HG03196 (cell line): ENCODE results near the gene ULBP3.
"Not testable (repeated sequence)": the region's sequence is repeated elsewhere in the genome, so short reads cannot be mapped to it uniquely, and the experiment has no call there.

ENCODE experiments used
- ATAC-seq: cut with Tn5 transposase; IDR thresholded peaks from one replicate; pipeline ENCODE4 v1.9.1; 2021; ENCODE audit not compliant: unreplicated experiment

ULBP3 gene

GRCh38 chr6:150076196-150076893 is 7.4 kb upstream of the ULBP3 start:
- no peak for ATAC-seq

- ATAC-seq: no peak
Observed at GRCh38 chr6:150075034-150075421, 6.1 kb upstream of the ULBP3 start.

DNA sequence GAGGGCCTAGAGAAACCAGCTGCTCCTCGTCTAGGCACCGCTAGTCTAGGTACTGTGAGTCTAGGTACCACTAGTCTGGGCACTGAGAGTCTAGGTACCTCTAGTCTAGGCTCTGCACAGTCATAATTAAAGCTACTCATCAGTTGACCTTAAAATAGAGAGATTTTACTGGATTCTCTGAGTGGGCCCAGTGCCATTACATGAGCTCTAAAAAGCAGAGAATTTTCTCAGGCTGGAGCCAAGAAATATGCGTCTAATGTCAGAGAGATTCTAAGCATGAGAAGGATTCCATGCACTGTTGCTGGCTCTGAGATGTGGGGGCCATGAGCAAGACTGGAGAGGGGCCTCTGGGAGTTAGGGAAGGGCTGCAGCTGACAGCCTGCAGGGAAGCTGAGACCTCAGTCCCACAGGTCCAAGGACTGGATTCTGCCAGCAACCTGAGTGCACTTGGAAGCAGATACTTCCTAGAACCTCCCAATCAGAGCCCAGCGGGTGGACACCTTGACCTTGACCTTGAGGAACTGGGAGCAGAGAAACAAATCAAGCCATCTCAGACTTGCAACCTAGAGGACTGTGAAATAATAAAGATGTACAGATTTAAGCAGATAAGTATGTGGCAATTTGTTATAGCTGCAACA is 5.6 kb upstream of the ULBP3 start:
- ATAC-seq: not testable (repeated sequence)

- ATAC-seq: no peak
Observed at GRCh38 chr6:150072201-150072600, 3.3 kb upstream of the ULBP3 start.

DNA sequence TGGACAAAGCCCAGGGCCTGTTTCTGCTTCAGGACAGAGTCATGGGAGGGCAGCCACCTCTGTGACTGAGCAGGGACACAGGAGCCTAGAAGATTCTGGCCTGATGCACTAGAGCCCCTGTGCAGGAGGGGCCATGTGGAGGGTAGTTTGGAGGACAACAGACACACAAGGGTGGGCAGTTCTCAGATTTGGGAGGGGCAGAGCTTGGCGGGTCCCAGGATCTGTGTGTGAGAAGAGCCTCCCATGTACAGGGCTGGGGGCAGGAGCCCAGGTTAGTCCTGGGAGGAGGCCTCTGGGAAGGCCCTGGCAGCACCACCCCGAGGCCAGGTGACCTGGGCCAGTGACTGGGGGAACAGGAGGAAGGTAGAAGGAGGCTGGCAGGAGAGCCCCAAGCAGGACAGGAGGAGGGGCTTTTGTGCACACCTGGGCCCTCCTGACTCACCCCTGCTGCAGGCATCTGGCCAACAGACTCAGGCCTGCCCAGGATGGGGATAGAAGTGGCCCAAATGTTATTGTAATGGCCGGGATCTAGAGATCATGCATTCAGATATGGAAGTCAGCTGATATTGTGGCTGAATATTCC is 1.4 kb upstream of the ULBP3 start:
- no peak for ATAC-seq

DNA sequence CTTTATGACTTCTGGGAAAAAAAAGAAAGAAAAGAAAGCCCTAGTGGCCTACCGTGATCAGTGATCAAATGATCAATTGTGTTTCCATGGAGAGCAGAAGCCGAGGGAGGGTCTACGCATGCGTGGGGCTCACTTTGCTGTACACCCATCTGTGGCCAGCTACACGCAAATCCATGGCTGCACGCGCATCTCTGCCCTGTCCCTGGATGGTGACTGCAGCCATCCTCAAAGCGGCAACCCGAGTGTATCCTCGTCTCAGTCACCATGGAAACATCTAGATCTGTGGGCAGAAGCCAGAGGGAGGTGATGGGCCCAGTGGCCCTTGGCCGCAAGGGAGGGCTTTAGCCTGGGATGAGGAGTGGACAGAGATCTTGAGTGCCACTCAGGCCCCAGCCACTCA is 785 bp upstream of the ULBP3 start:
- no peak for ATAC-seq

GRCh38 chr6:150068151-150068550 is 770 bp downstream of the ULBP3 start:
- no peak for ATAC-seq

DNA sequence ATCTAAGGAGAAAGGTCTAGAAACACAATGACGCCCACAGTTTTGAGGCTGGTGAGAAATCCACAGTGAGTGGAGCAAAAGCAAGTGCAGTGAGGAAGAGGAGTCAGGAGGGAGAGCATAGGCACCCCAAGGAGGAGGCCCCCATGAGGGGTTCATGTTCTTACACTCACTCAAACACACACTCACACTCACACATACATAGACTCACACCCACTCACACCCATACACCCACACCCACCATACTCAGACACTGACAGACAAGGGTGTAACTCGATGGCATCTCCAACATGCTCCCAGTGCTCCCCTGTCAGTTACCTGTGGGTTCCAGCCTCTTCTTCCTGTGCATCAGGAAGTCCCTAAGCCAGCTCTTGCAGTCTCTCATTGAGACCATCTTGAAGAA is 3.8 kb downstream of the ULBP3 start:
- ATAC-seq: no peak

DNA sequence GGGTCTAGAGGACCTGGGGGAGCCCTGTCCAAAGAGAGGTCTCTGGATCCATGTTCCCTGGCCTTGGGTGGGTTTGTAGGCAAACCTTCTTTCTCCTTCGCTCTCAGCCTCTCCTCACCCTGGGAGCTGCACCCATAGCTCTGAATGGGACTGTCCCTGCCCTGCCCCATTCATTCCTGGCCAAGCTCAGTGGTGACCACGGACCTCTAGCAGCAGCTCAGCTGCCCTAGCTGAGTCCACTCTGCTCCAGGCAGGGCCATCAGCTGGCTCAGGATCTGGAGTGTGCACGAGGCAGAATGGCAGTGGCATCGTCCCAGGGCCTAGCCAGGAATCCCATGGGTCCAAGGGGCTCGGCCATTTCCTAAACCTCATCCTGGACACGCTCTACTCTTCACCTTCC is 5.3 kb downstream of the ULBP3 start:
- no peak for ATAC-seq

GRCh38 chr6:150059973-150060372 is 8.9 kb downstream of the ULBP3 start:
- not testable (repeated sequence) for ATAC-seq

GRCh38 chr6:150058986-150059385 is 9.9 kb downstream of the ULBP3 start:
- ATAC-seq: no peak

GRCh38 chr6:150058231-150058792 is 10.6 kb downstream of the ULBP3 start:
- ATAC-seq: no peak

- ATAC-seq: no peak
Observed at GRCh38 chr6:150057501-150057951, 11.4 kb downstream of the ULBP3 start.

DNA sequence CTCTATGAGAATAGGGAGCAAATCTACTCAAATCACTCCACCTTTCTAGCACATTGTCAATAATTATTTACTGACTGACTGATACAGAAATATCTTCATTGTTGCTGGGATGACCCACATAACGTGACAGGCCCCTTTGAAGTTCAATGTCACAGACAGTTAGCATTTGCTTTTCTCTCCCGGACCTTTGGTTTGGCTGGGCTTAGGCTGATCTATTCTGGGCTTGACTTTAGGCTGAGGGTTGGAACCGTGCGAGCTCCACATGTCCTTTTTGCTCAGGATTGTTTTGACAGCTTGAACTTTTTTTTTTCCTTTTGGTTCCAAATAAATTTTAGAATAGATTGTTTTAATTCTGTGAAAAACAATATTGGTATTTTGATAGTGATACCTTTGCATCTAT is 12.0 kb downstream of the ULBP3 start:
- no peak for ATAC-seq

DNA sequence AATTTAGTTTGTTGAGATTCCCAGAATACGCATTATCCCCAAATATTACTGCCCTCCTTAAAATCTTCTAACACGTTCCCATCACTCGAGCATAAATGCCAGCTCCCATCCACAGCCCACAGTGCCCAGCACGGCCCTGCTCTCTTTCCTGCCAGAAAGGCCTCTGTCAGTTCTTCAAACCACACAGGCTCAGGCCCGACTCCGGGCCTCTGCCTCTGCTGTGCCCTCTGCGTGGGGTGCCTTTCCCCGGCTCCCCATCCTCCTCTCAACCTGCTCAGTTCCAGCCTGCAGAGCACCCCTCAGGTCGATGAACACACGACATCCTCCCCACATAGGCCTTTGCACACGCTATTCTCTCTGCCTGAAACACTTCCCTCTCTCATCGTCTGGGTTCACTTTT is 12.8 kb downstream of the ULBP3 start:
- no peak for ATAC-seq

GRCh38 chr6:150055131-150055530 is 13.8 kb downstream of the ULBP3 start:
- no peak for ATAC-seq

DNA sequence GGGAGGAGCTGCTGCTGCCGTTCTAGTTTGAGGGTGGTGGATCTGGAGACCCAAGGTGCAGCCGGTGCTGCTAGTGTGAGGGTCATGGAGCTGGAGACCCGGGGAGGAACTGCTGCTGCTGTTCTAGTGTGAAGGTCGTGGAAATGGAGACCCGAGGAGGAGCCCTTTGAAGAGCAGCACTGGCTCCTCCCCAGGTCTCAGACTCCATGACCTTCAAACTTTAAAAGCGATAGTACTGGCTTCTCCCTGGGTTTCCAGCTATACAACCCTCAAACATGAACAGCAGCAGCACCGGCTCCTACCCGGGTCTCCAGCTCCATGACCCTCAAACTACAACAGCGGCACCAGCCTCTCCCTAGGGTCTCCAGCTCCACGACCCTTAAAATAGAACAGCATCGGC is 15.5 kb downstream of the ULBP3 start:
- no peak for ATAC-seq

- ATAC-seq: no peak
Observed at GRCh38 chr6:150050846-150051245, 18.1 kb downstream of the ULBP3 start.

DNA sequence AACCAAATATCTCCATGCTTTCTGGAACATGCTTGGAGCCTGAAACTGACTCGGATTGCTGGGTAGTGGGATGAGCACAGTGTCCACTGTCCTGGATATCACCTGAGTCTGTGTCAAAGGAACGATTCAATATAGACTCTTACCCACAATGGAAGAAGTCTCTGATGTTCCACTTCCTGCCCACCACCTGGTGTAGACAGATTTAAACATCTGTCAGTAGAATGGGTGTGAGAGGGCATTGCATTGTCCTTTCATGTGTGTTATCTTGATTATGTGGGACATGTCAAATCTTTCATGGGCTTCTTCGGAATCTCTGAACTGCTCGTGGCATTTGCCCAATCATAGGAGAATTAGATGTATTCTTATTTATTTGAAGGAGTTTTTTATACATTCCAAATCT is 20.8 kb downstream of the ULBP3 start:
- ATAC-seq: no peak

GRCh38 chr6:150046943-150047342 is 22.0 kb downstream of the ULBP3 start:
- no peak for ATAC-seq

GRCh38 chr6:150044621-150045145 is 24.2 kb downstream of the ULBP3 start:
- ATAC-seq: no peak
